NCI-H524 treated with DMSO at 0.1 percent for 48 hours (cell line): ENCODE measurements around the gene TUBAL3.

Source experiments
- DNase-seq: peaks from one replicate; lab custom pipeline; 2025; lab: John Stamatoyannopoulos, UW

The TUBAL3 gene

GRCh38 chr10:5404208-5405041, at the start of gene TUBAL3:
TUBAL3 (minus strand) TSS chr10:5404828; CDS start chr10:5404792, 36 bp downstream.
- no peak for DNase-seq

GRCh38 chr10:5453749-5454489, 49.3 kb upstream of the TUBAL3 start:
- DNase-seq: no peak

- DNase-seq: no peak
Measured at GRCh38 chr10:5450605-5451384, 46.2 kb upstream of the TUBAL3 start.

- DNase-seq: no peak
Measured at GRCh38 chr10:5449823-5450222, 45.2 kb upstream of the TUBAL3 start.

- no peak for DNase-seq
Measured at GRCh38 chr10:5449227-5449626, 44.6 kb upstream of the TUBAL3 start.

GRCh38 chr10:5448333-5449001, 43.8 kb upstream of the TUBAL3 start:
- no peak for DNase-seq

GRCh38 chr10:5447611-5448071, 43.0 kb upstream of the TUBAL3 start:
- no peak for DNase-seq

GRCh38 chr10:5447056-5447455, 42.4 kb upstream of the TUBAL3 start:
- DNase-seq: no peak

- no peak for DNase-seq
Measured at GRCh38 chr10:5446390-5446926, 41.8 kb upstream of the TUBAL3 start.

GRCh38 chr10:5445006-5445405, 40.4 kb upstream of the TUBAL3 start:
- peak; percentile 61 for DNase-seq

GRCh38 chr10:5443429-5443828, 38.8 kb upstream of the TUBAL3 start:
- no peak for DNase-seq

GRCh38 chr10:5442990-5443370, 38.4 kb upstream of the TUBAL3 start:
- no peak for DNase-seq

GRCh38 chr10:5442065-5442989, 37.7 kb upstream of the TUBAL3 start:
- no peak for DNase-seq

- no peak for DNase-seq
Measured at GRCh38 chr10:5441106-5441505, 36.5 kb upstream of the TUBAL3 start.

- no peak for DNase-seq
Measured at GRCh38 chr10:5440206-5440605, 35.6 kb upstream of the TUBAL3 start.

GRCh38 chr10:5435328-5435727, 30.7 kb upstream of the TUBAL3 start:
- no peak for DNase-seq

- DNase-seq: no peak
Measured at GRCh38 chr10:5434017-5434753, 29.6 kb upstream of the TUBAL3 start.

- no peak for DNase-seq
Measured at GRCh38 chr10:5433182-5433581, 28.6 kb upstream of the TUBAL3 start.

GRCh38 chr10:5428133-5428532, 23.5 kb upstream of the TUBAL3 start:
- DNase-seq: no peak

GRCh38 chr10:5424751-5425150, 20.1 kb upstream of the TUBAL3 start:
- no peak for DNase-seq
